Measurements from ENCODE around the gene NKAIN2. TPM values are rescaled to one million over a fixed set of nuclear protein-coding genes. Genes with fewer than 3 reads are reported as not detected.
"Not testable (repeated sequence)": the region's sequence is repeated elsewhere in the genome, so short reads cannot be mapped to it uniquely, and the experiment has no call there.

NKAIN2 gene
- polyA plus RNA-seq, 1 donor = 6.4 TPM

GRCh38 chr6:124493259-124493658 lies 689.6 kb downstream of the NKAIN2 start:
- no peak for DNase-seq (ENCODE audit: low read depth)

- DNase-seq (ENCODE audit: low read depth) = no peak
Measured at GRCh38 chr6:124494956-124495664, 691.4 kb downstream of the NKAIN2 start.

GRCh38 chr6:124495665-124496190 lies 692.1 kb downstream of the NKAIN2 start:
- DNase-seq (ENCODE audit: low read depth) = no peak

GRCh38 chr6:124496334-124496733 lies 692.7 kb downstream of the NKAIN2 start:
- no peak for DNase-seq (ENCODE audit: low read depth)

GRCh38 chr6:124512431-124512830 lies 708.8 kb downstream of the NKAIN2 start:
- no peak for DNase-seq (ENCODE audit: low read depth)

- no peak for DNase-seq (ENCODE audit: low read depth)
Measured at GRCh38 chr6:124517339-124517738, 713.7 kb downstream of the NKAIN2 start.

- DNase-seq (ENCODE audit: low read depth) = no peak
Measured at GRCh38 chr6:124520514-124520913, 716.8 kb downstream of the NKAIN2 start.

- no peak for DNase-seq (ENCODE audit: low read depth)
Measured at GRCh38 chr6:124522335-124522734, 718.7 kb downstream of the NKAIN2 start.

- no peak for DNase-seq (ENCODE audit: low read depth)
Measured at GRCh38 chr6:124524491-124525200, 721.0 kb downstream of the NKAIN2 start.

GRCh38 chr6:124530926-124531325 lies 727.3 kb downstream of the NKAIN2 start:
- DNase-seq (ENCODE audit: low read depth) = no peak

- DNase-seq (ENCODE audit: low read depth) = no peak
Measured at GRCh38 chr6:124535299-124535698, 731.6 kb downstream of the NKAIN2 start.

- DNase-seq (ENCODE audit: low read depth) = no peak
Measured at GRCh38 chr6:124535746-124536145, 732.1 kb downstream of the NKAIN2 start.

- DNase-seq (ENCODE audit: low read depth) = no peak
Measured at GRCh38 chr6:124536157-124536841, 732.6 kb downstream of the NKAIN2 start.

GRCh38 chr6:124536842-124537191 lies 733.2 kb downstream of the NKAIN2 start:
- DNase-seq (ENCODE audit: low read depth) = no peak

- DNase-seq (ENCODE audit: low read depth) = no peak
Measured at GRCh38 chr6:124539096-124539495, 735.4 kb downstream of the NKAIN2 start.

GRCh38 chr6:124541573-124541972 lies 737.9 kb downstream of the NKAIN2 start:
- DNase-seq (ENCODE audit: low read depth) = no peak

- no peak for DNase-seq (ENCODE audit: low read depth)
Measured at GRCh38 chr6:124546601-124547000, 742.9 kb downstream of the NKAIN2 start.

- no peak for DNase-seq (ENCODE audit: low read depth)
Measured at GRCh38 chr6:124551711-124552233, 748.1 kb downstream of the NKAIN2 start.

GRCh38 chr6:124557873-124558272 lies 754.2 kb downstream of the NKAIN2 start:
- DNase-seq (ENCODE audit: low read depth) = no peak

GRCh38 chr6:124560078-124560477 lies 756.4 kb downstream of the NKAIN2 start:
- DNase-seq (ENCODE audit: low read depth) = not testable (repeated sequence)

- no peak for DNase-seq (ENCODE audit: low read depth)
Measured at GRCh38 chr6:124560873-124561567, 757.4 kb downstream of the NKAIN2 start.
